Esophagus squamous epithelium (tissue), 5 donors: ENCODE results near the gene R3HCC1L. TPM values are rescaled to one million over a fixed set of nuclear protein-coding genes. Genes with fewer than 3 reads are reported as not detected.

Experiments used
- DNase-seq: peaks from one replicate; lab custom pipeline; 2025; lab: John Stamatoyannopoulos, UW
- H3K27ac ChIP-seq, 4 donors: fragments of 200-600 bp; sonication (generic); one replicate each; pipeline ENCODE4 v1.5.1; 2016 to 2019; ENCODE audit warnings: mild to moderate bottlenecking in 1 of 4
- H3K27me3 ChIP-seq, 4 donors: fragments of 200-600 bp; sonication (generic); 1 replicate in 3 of 4; 2 replicates in 1 of 4; pipeline versions ENCODE4 v1.5.1 to v1.6.0; 2017 to 2021; ENCODE audit warnings: antibody characterized with exemption in 1 of 4
- H3K36me3 ChIP-seq, 3 donors: fragments of 200-600 bp; sonication (generic); one replicate each; pipeline ENCODE4 v1.5.1; 2016 to 2019
- H3K4me1 ChIP-seq, 3 donors: fragments of 200-600 bp; sonication (generic); one replicate each; pipeline ENCODE4 v1.5.1; 2017 to 2019
- H3K4me3 ChIP-seq, 4 donors: fragments of 200-600 bp; sonication (generic); 1 replicate in 3 of 4; 2 replicates in 1 of 4; pipeline ENCODE4 v1.5.1; 2016 to 2019; ENCODE audit warnings: mild to moderate bottlenecking in 2 of 4, moderate library complexity in 1 of 4
- H3K9me3 ChIP-seq, 3 donors: fragments of 200-600 bp; sonication (generic); one replicate each; pipeline ENCODE4 v1.5.1; 2016 to 2019
- CTCF ChIP-seq, 6 experiments: fragments of 450-650 bp in 4 of 6; fragments of 200-600 bp in 2 of 6; sonication (generic) in 2 of 6; IDR thresholded peaks; one replicate each; pipeline ENCODE4 v1.5.1; 2016 to 2019; ENCODE audit warnings: antibody characterized with exemption in 6 of 6, mild to moderate bottlenecking in 4 of 6, moderate library complexity in 4 of 6
- POLR2A ChIP-seq, 4 donors: fragments of 450-650 bp; IDR thresholded peaks; one replicate each; pipeline ENCODE4 v1.6.1; 2017; ENCODE audit warnings: antibody characterized with exemption in 4 of 4, mild to moderate bottlenecking in 4 of 4, moderate library complexity in 3 of 4
- WGBS, 2 donors: methylation state at CpG; one replicate each; pipeline ENCODE4 v1.1.5; 2018; 5-methylcytosine and 5-hydroxymethylcytosine counted together
- intact Hi-C: fragments of 100-400 bp; cut with DNase I; formaldehyde crosslinking; loops from one replicate; pipeline ENCODE4 v1.15.0; 2022
- total RNA-seq, 4 donors: library from RNA; depleted of rRNA; stranded (reverse); fragments of >200 nt; gene quantifications; one replicate each; pipeline ENCODE4 v1.1.0, GENCODE V29; 2016
- donor health status: DM: yes; HTN: yes; CAD: no.

R3HCC1L gene
- total RNA-seq, 4 donors from 2014 or later: 5.5 to 12.5 (median 10.1) TPM

DNA sequence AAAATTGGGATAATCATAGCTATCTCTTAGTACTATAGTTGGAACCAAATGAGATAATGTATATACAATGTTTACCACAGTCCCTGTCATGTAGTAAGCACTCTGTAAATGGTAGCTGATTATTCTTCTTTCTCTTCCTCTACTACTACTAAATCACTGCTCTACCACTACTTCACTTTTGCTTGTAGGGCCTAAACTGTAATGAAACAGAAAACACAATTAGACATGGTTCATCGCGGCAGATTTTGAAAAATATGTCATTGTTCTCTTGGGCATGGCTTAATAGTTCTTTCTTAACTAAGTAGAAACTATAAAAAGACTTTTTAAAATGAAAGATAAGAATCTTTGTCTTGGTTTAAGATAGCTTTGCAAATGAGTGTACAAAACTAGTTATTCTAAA, 34.9 kb downstream of the R3HCC1L start:
- no peak for TF ChIP-seq CTCF (IDR thresholded peaks at IDR 0.05)
- no peak for TF ChIP-seq POLR2A (IDR thresholded peaks at IDR 0.05)
- intact Hi-C loops: loop anchor here (10.0 kb wide), 1 partner anchor 135 kb away; no protein-coding TSS in a partner anchor
- Histone ChIP-seq H3K36me3 (peaks cover 0 to 51% (median 0%) of the 10 kb centered on the region in 3 donors), H3K27me3 (no peaks in the 10 kb centered on the region), H3K27ac (no peak overlapping the region), H3K9me3 (no peaks in the 10 kb centered on the region), H3K4me1 (peaks cover 0 to 14% (median 0%) of the 10 kb centered on the region in 3 donors), H3K4me3 (no peak overlapping the region)
- no peak for DNase-seq
- 69 to 91% methylated on average over 2 of the region's 2 CpGs for WGBS, 2 donors

GRCh38 chr10:98170249-98171117, 36.0 kb downstream of the R3HCC1L start:
- 46 to 64% methylated on average over 3 of the region's 3 CpGs for WGBS, 2 donors
- Histone ChIP-seq H3K9me3 (no peaks in the 10 kb centered on the region), H3K4me3 (no peak overlapping the region), H3K27ac (no peak overlapping the region), H3K36me3 (peaks cover 0 to 49% (median 0%) of the 10 kb centered on the region in 3 donors), H3K27me3 (no peaks in the 10 kb centered on the region), H3K4me1 (peaks cover 0 to 14% (median 0%) of the 10 kb centered on the region in 3 donors)
- TF ChIP-seq POLR2A (IDR thresholded peaks at IDR 0.05) (no peak), CTCF (IDR thresholded peaks at IDR 0.05) (peak; percentile 63 to 77 (median 72))
- no peak for DNase-seq
- intact Hi-C loops: no loop called here

DNA sequence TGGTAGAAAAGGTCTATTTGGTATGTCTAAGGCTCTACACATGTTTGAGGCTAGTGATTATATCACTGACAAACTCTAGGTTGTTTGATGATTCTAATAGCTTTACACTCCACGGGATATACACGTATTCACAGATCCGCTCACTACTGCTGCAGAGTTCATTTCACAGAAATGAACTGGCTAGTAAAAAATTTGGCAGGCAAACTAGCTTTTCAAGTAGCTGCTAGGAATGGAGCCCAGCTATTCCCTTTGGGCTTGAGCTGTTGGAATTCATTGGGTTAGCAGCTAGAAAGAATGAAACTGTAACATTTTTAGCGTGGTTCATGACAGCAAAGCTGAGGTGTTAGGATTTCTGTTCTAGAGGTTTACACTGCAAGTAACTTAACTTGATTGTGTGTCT, 37.6 kb downstream of the R3HCC1L start:
- Histone ChIP-seq H3K9me3 (no peaks in the 10 kb centered on the region), H3K4me1 (peaks cover 0 to 14% (median 0%) of the 10 kb centered on the region in 3 donors), H3K27ac (no peak overlapping the region), H3K4me3 (no peak overlapping the region), H3K36me3 (peaks cover 0 to 33% (median 0%) of the 10 kb centered on the region in 3 donors), H3K27me3 (no peaks in the 10 kb centered on the region)
- intact Hi-C loops: no loop called here
- 32 to 42% methylated on average over 4 of the region's 4 CpGs for WGBS, 2 donors
- no peak for DNase-seq
- TF ChIP-seq POLR2A (IDR thresholded peaks at IDR 0.05) (no peak), CTCF (IDR thresholded peaks at IDR 0.05) (no peak)

DNA sequence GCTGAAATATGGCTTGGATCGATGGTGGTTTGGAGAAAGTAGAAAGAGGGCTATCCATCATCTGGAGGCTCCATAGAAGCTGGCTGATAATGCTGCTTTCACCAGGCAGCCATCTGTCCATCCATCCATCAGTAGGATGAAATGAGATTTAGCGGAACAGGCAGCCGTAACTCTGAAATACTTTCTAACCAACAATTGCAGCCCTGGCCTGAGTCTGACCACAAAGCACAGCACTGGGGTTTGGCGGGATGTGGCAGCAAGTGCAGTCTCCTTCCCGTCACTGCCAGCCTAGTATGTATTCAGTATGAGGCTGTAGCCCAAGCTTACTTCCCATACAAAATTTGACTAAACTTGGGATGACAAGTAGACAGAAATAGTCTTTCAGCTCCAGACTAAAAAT, 38.0 kb downstream of the R3HCC1L start:
- WGBS, 2 donors: 86 to 94% methylated on average over 4 to 5 of the region's 5 CpGs
- H3K4me3 ChIP-seq: no peak overlapping the region
- intact Hi-C loops: no loop called here

More for the DNA sequence above, 38.0 kb downstream of the R3HCC1L start:
- Histone ChIP-seq H3K36me3 (peaks cover 0 to 29% (median 0%) of the 10 kb centered on the region in 3 donors), H3K27me3 (no peaks in the 10 kb centered on the region), H3K9me3 (no peaks in the 10 kb centered on the region), H3K27ac (no peak overlapping the region), H3K4me1 (peaks cover 0 to 14% (median 0%) of the 10 kb centered on the region in 3 donors)
- TF ChIP-seq POLR2A (IDR thresholded peaks at IDR 0.05) (no peak), CTCF (IDR thresholded peaks at IDR 0.05) (no peak)
- DNase-seq: no peak
